Activated naive CD4-positive, alpha-beta T cell treated with anti-CD3 and anti-CD28 coated beads, Interleukin-2, amount 50 U/mL, for 16 hours (primary cell): Measurements from ENCODE around the gene MASP1.

ENCODE experiments used
- DNase-seq: peaks from one replicate; pipeline ENCODE4 v3.0.0-alpha.2; 2020

MASP1 gene

GRCh38 chr3:187292631-187293515 lies 1.3 kb upstream of the MASP1 start:
- no peak for DNase-seq

- no peak for DNase-seq
Measured at GRCh38 chr3:187292181-187292580, 644 bp upstream of the MASP1 start.

GRCh38 chr3:187291001-187291511 lies 481 bp downstream of the MASP1 start:
- DNase-seq = no peak

- no peak for DNase-seq
Measured at GRCh38 chr3:187290503-187290902, 1.0 kb downstream of the MASP1 start.

GRCh38 chr3:187288855-187289605 lies 2.5 kb downstream of the MASP1 start:
- DNase-seq = no peak

- DNase-seq = no peak
Measured at GRCh38 chr3:187288131-187288854, 3.2 kb downstream of the MASP1 start.

- DNase-seq = no peak
Measured at GRCh38 chr3:187287256-187287655, 4.3 kb downstream of the MASP1 start.

- no peak for DNase-seq
Measured at GRCh38 chr3:187286467-187287059, 5.0 kb downstream of the MASP1 start.

- no peak for DNase-seq
Measured at GRCh38 chr3:187281191-187281714, 10.3 kb downstream of the MASP1 start.

- no peak for DNase-seq
Measured at GRCh38 chr3:187280644-187281043, 10.9 kb downstream of the MASP1 start.

- no peak for DNase-seq
Measured at GRCh38 chr3:187277129-187277462, 14.4 kb downstream of the MASP1 start.

- no peak for DNase-seq
Measured at GRCh38 chr3:187276397-187277128, 15.0 kb downstream of the MASP1 start.

- DNase-seq = no peak
Measured at GRCh38 chr3:187274977-187275338, 16.6 kb downstream of the MASP1 start.

- no peak for DNase-seq
Measured at GRCh38 chr3:187274315-187274976, 17.1 kb downstream of the MASP1 start.

- DNase-seq = no peak
Measured at GRCh38 chr3:187271582-187271981, 20.0 kb downstream of the MASP1 start.

- no peak for DNase-seq
Measured at GRCh38 chr3:187269486-187269885, 22.1 kb downstream of the MASP1 start.

GRCh38 chr3:187267306-187267705 lies 24.2 kb downstream of the MASP1 start:
- DNase-seq = no peak

GRCh38 chr3:187266691-187267090 lies 24.8 kb downstream of the MASP1 start:
- no peak for DNase-seq

GRCh38 chr3:187265461-187265955 lies 26.0 kb downstream of the MASP1 start:
- no peak for DNase-seq

GRCh38 chr3:187264911-187265310 lies 26.6 kb downstream of the MASP1 start:
- DNase-seq = no peak

GRCh38 chr3:187264021-187264420 lies 27.5 kb downstream of the MASP1 start:
- no peak for DNase-seq
